ENCODE measurements around the gene EPB41L1. TPM values are rescaled to one million over a fixed set of nuclear protein-coding genes. Genes with fewer than 3 reads are reported as not detected.

Gene EPB41L1
- total and polyA plus RNA-seq, 2 donors from 2014 or later: 53.2 to 230 TPM

DNA sequence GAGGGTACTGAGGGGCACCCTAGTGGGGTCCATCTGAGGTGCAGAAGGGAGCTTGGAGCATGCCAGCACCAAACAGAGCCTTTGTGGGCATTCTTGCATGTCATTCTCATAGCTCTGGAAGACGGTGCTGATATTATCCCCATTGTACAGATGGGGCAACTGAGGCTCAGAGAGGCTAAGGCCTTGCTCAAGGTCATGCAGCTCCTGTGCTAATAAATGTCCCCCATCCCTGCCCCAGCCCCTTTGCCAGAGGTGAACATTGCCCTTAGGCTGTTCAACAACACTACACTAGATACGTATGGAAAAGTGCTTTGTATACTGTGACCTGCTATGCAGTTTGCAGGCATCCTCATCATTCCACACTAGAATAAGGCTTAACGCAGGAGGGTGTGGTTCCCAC is 5.5 kb upstream of the EPB41L1 start:
- FAIRE-seq: no peak
- Histone ChIP-seq H3K4me3 (ENCODE audit: low read length in 3 of 3) (no peak overlapping the region), H3K9me3 (ENCODE audit: control insufficient read depth in 2 of 3, insufficient read depth in 1 of 3, low read length in 3 of 3) (no peaks in the 10 kb centered on the region), H3K36me3 (ENCODE audit: control insufficient read depth in 2 of 3, insufficient read depth in 3 of 3, low read length in 3 of 3) (no peaks in the 10 kb centered on the region), H3K4me1 (ENCODE audit: control insufficient read depth in 2 of 3, insufficient read depth in 2 of 3, low read depth in 1 of 3, low read length in 3 of 3) (peaks cover 2 to 74% (median 58%) of the 10 kb centered on the region in 3 donors), H3K9ac (ENCODE audit: low read length in 3 of 3) (peak overlapping the region in 1 of 3 donors; percentile 41), H3K27ac (ENCODE audit: low read depth in 2 of 2, low read length in 2 of 2) (peak overlapping the region; percentile 50 to 72), H3K27me3 (ENCODE audit: control insufficient read depth, insufficient read depth, low read length) (no peaks in the 10 kb centered on the region)
- intact Hi-C loops (cut with DNase I): no loop called here
- no peak for DNase-seq
- TF ChIP-seq, protein P1, sequence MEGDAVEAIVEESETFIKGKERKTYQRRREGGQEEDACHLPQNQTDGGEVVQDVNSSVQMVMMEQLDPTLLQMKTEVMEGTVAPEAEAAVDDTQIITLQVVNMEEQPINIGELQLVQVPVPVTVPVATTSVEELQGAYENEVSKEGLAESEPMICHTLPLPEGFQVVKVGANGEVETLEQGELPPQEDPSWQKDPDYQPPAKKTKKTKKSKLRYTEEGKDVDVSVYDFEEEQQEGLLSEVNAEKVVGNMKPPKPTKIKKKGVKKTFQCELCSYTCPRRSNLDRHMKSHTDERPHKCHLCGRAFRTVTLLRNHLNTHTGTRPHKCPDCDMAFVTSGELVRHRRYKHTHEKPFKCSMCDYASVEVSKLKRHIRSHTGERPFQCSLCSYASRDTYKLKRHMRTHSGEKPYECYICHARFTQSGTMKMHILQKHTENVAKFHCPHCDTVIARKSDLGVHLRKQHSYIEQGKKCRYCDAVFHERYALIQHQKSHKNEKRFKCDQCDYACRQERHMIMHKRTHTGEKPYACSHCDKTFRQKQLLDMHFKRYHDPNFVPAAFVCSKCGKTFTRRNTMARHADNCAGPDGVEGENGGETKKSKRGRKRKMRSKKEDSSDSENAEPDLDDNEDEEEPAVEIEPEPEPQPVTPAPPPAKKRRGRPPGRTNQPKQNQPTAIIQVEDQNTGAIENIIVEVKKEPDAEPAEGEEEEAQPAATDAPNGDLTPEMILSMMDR (IDR thresholded peaks at IDR 0.05; ENCODE audit: borderline replicate concordance, extremely low read depth, insufficient read depth): no peak

DNA sequence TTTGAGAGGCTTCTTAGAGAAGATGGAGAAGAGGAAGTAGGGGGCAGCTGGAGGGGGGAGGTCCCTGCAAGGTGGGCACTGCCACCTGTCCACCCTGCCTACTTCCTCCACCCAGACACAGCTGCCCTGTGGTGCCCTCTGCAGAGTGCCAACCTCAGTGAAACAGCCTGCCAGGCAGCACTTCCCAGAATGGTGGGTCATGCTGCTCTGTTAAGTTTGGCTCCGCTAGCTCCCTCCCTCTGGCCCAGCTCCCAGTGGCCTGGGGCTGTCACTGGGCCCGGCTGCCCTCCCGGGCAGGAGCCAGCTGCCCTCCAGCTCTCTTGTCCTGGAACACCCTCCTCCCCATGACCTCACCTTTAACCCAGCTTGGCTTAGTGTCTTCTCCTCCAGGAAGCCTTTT is 5.1 kb upstream of the EPB41L1 start:
- intact Hi-C loops (cut with DNase I): no loop called here
- Histone ChIP-seq H3K36me3 (ENCODE audit: control insufficient read depth in 2 of 3, insufficient read depth in 3 of 3, low read length in 3 of 3) (no peaks in the 10 kb centered on the region), H3K4me1 (ENCODE audit: control insufficient read depth in 2 of 3, insufficient read depth in 2 of 3, low read depth in 1 of 3, low read length in 3 of 3) (peaks cover 2 to 71% (median 56%) of the 10 kb centered on the region in 3 donors), H3K27me3 (ENCODE audit: control insufficient read depth, insufficient read depth, low read length) (no peaks in the 10 kb centered on the region), H3K9ac (ENCODE audit: low read length in 3 of 3) (peak overlapping the region in 1 of 3 donors; percentile 41), H3K4me3 (ENCODE audit: low read length in 3 of 3) (no peak overlapping the region), H3K27ac (ENCODE audit: low read depth in 2 of 2, low read length in 2 of 2) (peak overlapping the region; percentile 50 to 72), H3K9me3 (ENCODE audit: control insufficient read depth in 2 of 3, insufficient read depth in 1 of 3, low read length in 3 of 3) (no peaks in the 10 kb centered on the region)
- FAIRE-seq: no peak
- TF ChIP-seq, protein P1 (IDR thresholded peaks at IDR 0.05; ENCODE audit: borderline replicate concordance, extremely low read depth, insufficient read depth): no peak
- DNase-seq: peak in 1 of 5 donors; percentile 87

DNA sequence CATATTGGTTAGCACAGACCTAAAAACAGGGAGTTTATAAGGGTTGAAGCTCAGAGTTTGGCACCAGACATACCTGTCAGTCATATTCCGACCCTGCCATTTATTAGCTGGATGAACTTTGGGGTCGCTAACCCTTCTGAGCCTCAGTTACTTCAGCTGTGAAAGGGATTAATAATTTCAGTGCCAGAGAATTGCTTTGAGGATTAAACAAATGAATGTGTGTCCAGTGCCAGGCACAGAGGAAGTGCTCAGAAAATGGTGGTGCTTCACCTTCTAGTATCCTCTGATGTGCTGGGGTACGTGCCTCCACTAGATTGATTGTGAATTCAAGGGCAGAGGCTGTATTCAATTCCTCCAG is 4.1 kb upstream of the EPB41L1 start:
- Histone ChIP-seq H3K4me3 (ENCODE audit: low read length in 3 of 3) (no peak overlapping the region), H3K4me1 (ENCODE audit: control insufficient read depth in 2 of 3, insufficient read depth in 2 of 3, low read depth in 1 of 3, low read length in 3 of 3) (peaks cover 2 to 69% (median 60%) of the 10 kb centered on the region in 3 donors), H3K9ac (ENCODE audit: low read length in 3 of 3) (peak overlapping the region in 1 of 3 donors; percentile 63), H3K27ac (ENCODE audit: low read depth in 2 of 2, low read length in 2 of 2) (peak overlapping the region; percentile 66 to 83), H3K36me3 (ENCODE audit: control insufficient read depth in 2 of 3, insufficient read depth in 3 of 3, low read length in 3 of 3) (no peaks in the 10 kb centered on the region), H3K9me3 (ENCODE audit: control insufficient read depth in 2 of 3, insufficient read depth in 1 of 3, low read length in 3 of 3) (no peaks in the 10 kb centered on the region), H3K27me3 (ENCODE audit: control insufficient read depth, insufficient read depth, low read length) (no peaks in the 10 kb centered on the region)
- TF ChIP-seq, protein P1 (IDR thresholded peaks at IDR 0.05; ENCODE audit: borderline replicate concordance, extremely low read depth, insufficient read depth): no peak
- FAIRE-seq (no peak), DNase-seq (no peak)
- intact Hi-C loops (cut with DNase I): no loop called here

Measured in kidney (tissue), 14 donors.